DND-41 (cell line): ENCODE data around the gene RPS19.
"Not testable (repeated sequence)": the region's sequence is repeated elsewhere in the genome, so short reads cannot be mapped to it uniquely, and the experiment has no call there.

Source experiments
- ATAC-seq: fragments of 200-7000 bp; cut with Tn5 transposase; 3 replicates; pipeline ENCODE4 v1.9.1; 2021; ENCODE audit warnings: low read depth; ENCODE audit not compliant: insufficient read depth
- DNase-seq: peaks from one replicate; pipeline ENCODE4 v3.0.0-alpha.2; 2020
- H2AFZ ChIP-seq: 2 replicates; pipeline ENCODE4 v1.6.0; 2012; ENCODE audit warnings: low read depth, low read length
- H3K27ac ChIP-seq: 2 replicates; pipeline ENCODE4 v1.5.1; 2012; ENCODE audit warnings: low read length, inconsistent platforms
- H3K27me3 ChIP-seq: fragments of 200-600 bp; sonication (generic); 2 replicates; pipeline ENCODE4 v1.6.0; 2012; ENCODE audit warnings: low read length, mild to moderate bottlenecking, inconsistent platforms; ENCODE audit not compliant: insufficient read depth, poor library complexity
- H3K36me3 ChIP-seq: 2 replicates; pipeline ENCODE4 v1.5.1; 2012; ENCODE audit warnings: low read length, inconsistent platforms; ENCODE audit not compliant: insufficient read depth
- H3K4me1 ChIP-seq: 2 replicates; pipeline ENCODE4 v1.5.1; 2012; ENCODE audit warnings: mild to moderate bottlenecking, low read length; ENCODE audit not compliant: insufficient read depth
- H3K4me2 ChIP-seq: 2 replicates; pipeline ENCODE4 v1.6.0; 2012; ENCODE audit warnings: mild to moderate bottlenecking, moderate library complexity, low read length, inconsistent platforms; ENCODE audit not compliant: insufficient read depth
- H3K4me3 ChIP-seq, 2 experiments: fragments of 200-600 bp in 1 of 2; shearing (Covaris generic) in 1 of 2; 2 replicates each; pipeline ENCODE4 v1.5.1; 2012 to 2016; ENCODE audit warnings: inconsistent platforms in 2 of 2, low read length in 2 of 2, mild to moderate bottlenecking in 2 of 2, low read depth in 1 of 2, moderate library complexity in 1 of 2
- H3K79me2 ChIP-seq: 2 replicates; pipeline ENCODE4 v1.6.0; 2012; ENCODE audit warnings: low read length, inconsistent platforms; ENCODE audit not compliant: insufficient read depth
- H3K9ac ChIP-seq: 2 replicates; pipeline ENCODE4 v1.6.0; 2012; ENCODE audit warnings: low read depth, mild to moderate bottlenecking, inconsistent platforms, low read length, moderate library complexity
- H3K9me3 ChIP-seq: 2 replicates; pipeline ENCODE4 v1.5.1; 2012; ENCODE audit warnings: low read length, moderate library complexity, mild to moderate bottlenecking, inconsistent platforms; ENCODE audit not compliant: insufficient read depth, severe bottlenecking
- H4K20me1 ChIP-seq: 2 replicates; pipeline ENCODE4 v1.6.0; 2012; ENCODE audit warnings: low read length; ENCODE audit not compliant: insufficient read depth
- CTCF ChIP-seq: IDR thresholded peaks from 2 replicates; pipeline ENCODE4 v1.5.1; 2012; ENCODE audit warnings: borderline replicate concordance, low read length, moderate library complexity, mild to moderate bottlenecking; ENCODE audit not compliant: poor library complexity, severe bottlenecking; ENCODE audit errors: extremely low read depth
- EZH2 ChIP-seq: IDR thresholded peaks from 3 replicates; pipeline ENCODE4 v1.6.1; 2012; ENCODE audit warnings: borderline replicate concordance, low read depth, mild to moderate bottlenecking, moderate library complexity, low read length, inconsistent platforms; ENCODE audit not compliant: severe bottlenecking

Gene RPS19

DNA sequence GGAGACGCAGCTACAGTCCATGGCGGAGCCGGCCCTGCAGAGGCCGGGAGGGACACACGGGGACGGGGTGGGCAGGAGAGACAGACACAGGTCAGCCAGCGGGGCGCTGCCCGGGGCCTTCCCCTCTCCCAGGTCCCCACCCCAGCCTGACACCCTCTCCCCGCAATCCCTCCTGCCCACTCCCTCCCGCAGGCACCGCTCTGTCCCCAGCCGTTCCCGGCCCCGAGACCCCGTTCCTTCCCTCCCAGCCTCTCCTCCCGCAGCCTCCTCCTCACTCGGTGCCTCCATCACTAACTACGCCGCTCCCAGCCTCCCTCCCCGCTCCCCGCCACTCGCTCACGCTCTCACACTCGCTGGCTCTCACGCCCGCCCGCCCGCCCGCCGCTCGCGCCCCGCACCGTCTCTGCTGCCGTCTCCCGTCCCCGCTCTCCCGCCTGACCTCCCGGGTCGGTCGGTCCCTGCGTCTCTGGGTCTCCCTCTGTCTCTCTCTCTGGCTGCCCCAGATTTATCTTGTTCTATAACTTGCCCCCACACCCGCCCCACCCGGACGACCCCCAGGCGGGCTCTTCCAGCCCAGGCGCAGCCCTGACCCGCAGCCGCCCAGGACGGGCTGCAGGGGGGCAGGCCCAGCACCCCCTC, 53.0 kb downstream of the RPS19 start:
- no peak for DNase-seq
- H3K36me3 ChIP-seq: peaks cover 28% of the 10 kb centered on the region
- no peaks in the 10 kb centered on the region for H3K9me3 ChIP-seq
- H3K4me1 ChIP-seq: peaks cover 7% of the 10 kb centered on the region
- H3K79me2 ChIP-seq: no peaks in the 10 kb centered on the region
- TF ChIP-seq EZH2 (no peak), CTCF (no peak)
- no peak overlapping the region for H2AFZ ChIP-seq
- no peak for ATAC-seq
- H3K27me3 ChIP-seq: no peaks in the 10 kb centered on the region
- no peak overlapping the region for H3K4me3 ChIP-seq
- no peak overlapping the region for H3K27ac ChIP-seq
- peaks cover 29% of the 10 kb centered on the region for H4K20me1 ChIP-seq
- H3K9ac ChIP-seq: no peak overlapping the region
- no peak overlapping the region for H3K4me2 ChIP-seq

- no peak for DNase-seq
- no peak for ATAC-seq
- peaks cover 7% of the 10 kb centered on the region for H3K4me1 ChIP-seq
- H3K36me3 ChIP-seq: peaks cover 21% of the 10 kb centered on the region
- H3K79me2 ChIP-seq: no peaks in the 10 kb centered on the region
- no peak for TF ChIP-seq CTCF
- H3K9ac ChIP-seq: no peak overlapping the region
- no peak overlapping the region for H3K4me3 ChIP-seq
- H2AFZ ChIP-seq: no peak overlapping the region
- H3K27ac ChIP-seq: no peak overlapping the region
- H3K27me3 ChIP-seq: no peaks in the 10 kb centered on the region
- H3K4me2 ChIP-seq: no peak overlapping the region
- H4K20me1 ChIP-seq: peaks cover 25% of the 10 kb centered on the region
- no peaks in the 10 kb centered on the region for H3K9me3 ChIP-seq
Measured at GRCh38 chr19:41913538-41914423, 53.7 kb downstream of the RPS19 start.

DNA sequence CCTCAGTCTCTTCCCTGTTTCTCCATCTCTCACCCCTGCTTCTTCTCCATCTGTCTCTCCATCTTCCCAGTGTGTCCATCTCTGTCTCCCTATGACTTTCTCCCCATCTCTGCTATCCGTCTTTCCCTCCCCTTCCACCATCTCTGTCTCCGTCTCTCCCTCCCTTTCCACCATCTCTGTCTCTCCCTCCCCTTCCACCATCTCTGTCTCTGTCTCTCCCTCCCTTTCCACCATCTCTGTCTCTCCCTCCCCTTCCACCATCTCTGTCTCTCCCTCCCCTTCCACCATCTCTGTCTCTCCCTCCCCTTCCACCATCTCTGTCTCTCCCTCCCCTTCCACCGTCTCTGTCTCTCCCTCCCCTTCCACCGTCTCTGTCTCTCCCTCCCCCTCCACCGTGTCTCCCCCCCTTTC, 54.4 kb downstream of the RPS19 start:
- not testable (repeated sequence) for ATAC-seq

More for the DNA sequence above, 54.4 kb downstream of the RPS19 start:
- not testable (repeated sequence) for H3K4me3 ChIP-seq, H3K4me1 ChIP-seq, H3K27ac ChIP-seq, DNase-seq, H3K27me3 ChIP-seq, H3K9ac ChIP-seq, H3K4me2 ChIP-seq, H2AFZ ChIP-seq, H3K79me2 ChIP-seq, H3K9me3 ChIP-seq
- Histone ChIP-seq H4K20me1 (peaks cover 21% of the 10 kb centered on the region), H3K36me3 (peaks cover 18% of the 10 kb centered on the region)
